ENCODE data around the gene NANOS1. TPM values are rescaled to one million over a fixed set of nuclear protein-coding genes. Genes with fewer than 3 reads are reported as not detected.
A peak's percentile ranks its signal among the peaks of the same experiment; 100 is the strongest.

The NANOS1 gene
- total RNA-seq, 1 donor from 2014 or later: 9.6 TPM

- no peak overlapping the region for H3K27ac Mint-ChIP-seq (ENCODE audit: unreplicated experiment)
- H3K4me3 Mint-ChIP-seq (ENCODE audit: unreplicated experiment): no peak overlapping the region
- no peaks in the 10 kb centered on the region for H3K27me3 Mint-ChIP-seq (ENCODE audit: unreplicated experiment)
- no peaks in the 10 kb centered on the region for H3K9me3 Mint-ChIP-seq (ENCODE audit: unreplicated experiment)
- DNase-seq (ENCODE audit: extremely low spot score, unreplicated experiment): no peak
- H3K4me1 Mint-ChIP-seq (ENCODE audit: unreplicated experiment): no peaks in the 10 kb centered on the region
- peaks cover 55% of the 10 kb centered on the region for H3K36me3 Mint-ChIP-seq (ENCODE audit: unreplicated experiment)
- no peak for TF ChIP-seq CTCF (IDR thresholded peaks at IDR 0.05)
Measured at GRCh38 chr10:119061926-119062325, 32.4 kb downstream of the NANOS1 start.

GRCh38 chr10:119070395-119071165, 41.1 kb downstream of the NANOS1 start:
- Mint-ChIP-seq H3K4me3 (ENCODE audit: unreplicated experiment) (no peak overlapping the region), H3K27ac (ENCODE audit: unreplicated experiment) (no peak overlapping the region), H3K36me3 (ENCODE audit: unreplicated experiment) (peaks cover 47% of the 10 kb centered on the region), H3K27me3 (ENCODE audit: unreplicated experiment) (no peaks in the 10 kb centered on the region), H3K4me1 (ENCODE audit: unreplicated experiment) (peaks cover 13% of the 10 kb centered on the region), H3K9me3 (ENCODE audit: unreplicated experiment) (no peaks in the 10 kb centered on the region)
- no peak for DNase-seq (ENCODE audit: extremely low spot score, unreplicated experiment)
- no peak for TF ChIP-seq CTCF (IDR thresholded peaks at IDR 0.05)

- no peak for TF ChIP-seq CTCF (IDR thresholded peaks at IDR 0.05)
- Mint-ChIP-seq H3K27ac (ENCODE audit: unreplicated experiment) (peak overlapping the region; percentile 24), H3K27me3 (ENCODE audit: unreplicated experiment) (no peaks in the 10 kb centered on the region), H3K4me3 (ENCODE audit: unreplicated experiment) (no peak overlapping the region), H3K9me3 (ENCODE audit: unreplicated experiment) (no peaks in the 10 kb centered on the region), H3K36me3 (ENCODE audit: unreplicated experiment) (peaks cover 37% of the 10 kb centered on the region), H3K4me1 (ENCODE audit: unreplicated experiment) (peaks cover 31% of the 10 kb centered on the region)
- no peak for DNase-seq (ENCODE audit: extremely low spot score, unreplicated experiment)
Measured at GRCh38 chr10:119073584-119073983, 44.1 kb downstream of the NANOS1 start.

GRCh38 chr10:119078422-119079179, 49.1 kb downstream of the NANOS1 start:
- H3K27me3 Mint-ChIP-seq (ENCODE audit: unreplicated experiment): no peaks in the 10 kb centered on the region
- H3K4me3 Mint-ChIP-seq (ENCODE audit: unreplicated experiment): peak overlapping the region; percentile 92
- peaks cover 41% of the 10 kb centered on the region for H3K4me1 Mint-ChIP-seq (ENCODE audit: unreplicated experiment)
- TF ChIP-seq CTCF (IDR thresholded peaks at IDR 0.05): no peak
- no peaks in the 10 kb centered on the region for H3K9me3 Mint-ChIP-seq (ENCODE audit: unreplicated experiment)
- H3K36me3 Mint-ChIP-seq (ENCODE audit: unreplicated experiment): peaks cover under 1% of the 10 kb centered on the region
- DNase-seq (ENCODE audit: extremely low spot score, unreplicated experiment): no peak
- peak overlapping the region; percentile 98 for H3K27ac Mint-ChIP-seq (ENCODE audit: unreplicated experiment)

Measured in osteocyte (in vitro differentiated cells).